Fibroblast of lung (primary cell): ENCODE measurements around the gene DCLRE1A. TPM values are rescaled to one million over a fixed set of nuclear protein-coding genes. Genes with fewer than 3 reads are reported as not detected.

Source experiments
- DNase-seq, 2 donors: peaks; one replicate each; pipeline versions ENCODE4 v3.0.0 to v3.0.0-alpha.2; 2010; ENCODE audit warnings: low read depth in 2 of 2
- H2AFZ ChIP-seq: 2 replicates; pipeline ENCODE4 v1.5.1; 2012; ENCODE audit warnings: low read length, control low read depth, inconsistent platforms
- H3K27ac ChIP-seq: 2 replicates; pipeline ENCODE4 v1.5.1; 2011; ENCODE audit warnings: low read length, control low read depth; ENCODE audit not compliant: insufficient read depth
- H3K27me3 ChIP-seq: 2 replicates; pipeline ENCODE4 v1.5.1; 2011; ENCODE audit warnings: mild to moderate bottlenecking, low read length; ENCODE audit not compliant: control insufficient read depth, insufficient read depth
- H3K36me3 ChIP-seq: 2 replicates; pipeline ENCODE4 v1.5.1; 2011; ENCODE audit warnings: low read length; ENCODE audit not compliant: control insufficient read depth, insufficient read depth
- H3K4me1 ChIP-seq: 2 replicates; pipeline ENCODE4 v1.5.1; 2011; ENCODE audit warnings: low read length; ENCODE audit not compliant: control insufficient read depth, insufficient read depth; ENCODE audit errors: extremely low read depth
- H3K4me2 ChIP-seq: 2 replicates; pipeline ENCODE4 v1.5.1; 2011; ENCODE audit warnings: low read length, control low read depth; ENCODE audit not compliant: insufficient read depth; ENCODE audit errors: extremely low read depth
- H3K4me3 ChIP-seq, 4 experiments: fragments of 200-600 bp in 1 of 4; sonication (generic) in 1 of 4; replicated peaks in 1 of 4; 2 replicates each; pipeline ENCODE4 v1.5.1; 2011 to 2016; ENCODE audit warnings: low read length in 4 of 4, low read depth in 3 of 4, mild to moderate bottlenecking in 3 of 4, control low read depth in 2 of 4, inconsistent platforms in 1 of 4, mixed read lengths in 1 of 4; ENCODE audit not compliant: insufficient read depth in 1 of 4; ENCODE audit errors: control extremely low read depth in 1 of 4
- H3K79me2 ChIP-seq: 2 replicates; pipeline ENCODE4 v1.5.1; 2012; ENCODE audit warnings: mild to moderate bottlenecking, low read length, inconsistent platforms; ENCODE audit not compliant: control insufficient read depth, insufficient read depth
- H3K9ac ChIP-seq: 2 replicates; pipeline ENCODE4 v1.5.1; 2011; ENCODE audit warnings: mild to moderate bottlenecking, low read length, control low read depth; ENCODE audit not compliant: insufficient read depth
- H3K9me3 ChIP-seq: 2 replicates; pipeline ENCODE4 v1.5.1; 2012; ENCODE audit warnings: low read depth, low read length; ENCODE audit not compliant: control insufficient read depth, insufficient read depth
- H4K20me1 ChIP-seq: 2 replicates; pipeline ENCODE4 v1.5.1; 2011; ENCODE audit warnings: low read length; ENCODE audit not compliant: control insufficient read depth, insufficient read depth; ENCODE audit errors: extremely low read depth
- CTCF ChIP-seq, 2 donors: IDR thresholded peaks in 1 of 2; conservative IDR thresholded peaks in 1 of 2; 1 replicate in 1 of 2; 2 replicates in 1 of 2; pipeline ENCODE4 v1.5.1; 2011 to 2012; ENCODE audit warnings: low read length in 2 of 2, control low read depth in 1 of 2, inconsistent platforms in 1 of 2, low read depth in 1 of 2, mild to moderate bottlenecking in 1 of 2
- EZH2 ChIP-seq: IDR thresholded peaks from 2 replicates; pipeline ENCODE4 v1.5.1; 2012; ENCODE audit warnings: low read length, control low read depth, mild to moderate bottlenecking; ENCODE audit errors: missing control alignments
- polyA plus RNA-seq, 2 donors: library from polyadenylated mRNA; depleted of rRNA in 1 of 2; stranded (reverse) in 1 of 2; unstranded in 1 of 2; fragments of >200 nt; gene quantifications; 2 replicates each; pipeline ENCODE4 v1.2.1, GENCODE V29; 2011 to 2012; ENCODE audit warnings: missing spikeins in 1 of 2
- total RNA-seq: library from RNA; depleted of rRNA; stranded (reverse); fragments of >200 nt; gene quantifications from 2 replicates; pipeline ENCODE4 v1.2.1, GENCODE V29; 2014

The DCLRE1A gene
- total and polyA plus RNA-seq, 2 donors (not counting 1 experiment from before 2014, with no cell fraction given): 5.2 to 9.4 TPM

GRCh38 chr10:113879691-113880090, 25.8 kb upstream of the DCLRE1A start:
- Histone ChIP-seq H3K27ac (no peak overlapping the region), H3K9ac (no peak overlapping the region), H2AFZ (no peak overlapping the region), H3K9me3 (no peaks in the 10 kb centered on the region), H3K4me1 (no peaks in the 10 kb centered on the region), H3K36me3 (no peaks in the 10 kb centered on the region), H3K27me3 (no peaks in the 10 kb centered on the region), H4K20me1 (no peaks in the 10 kb centered on the region), H3K4me3 (no peak overlapping the region), H3K4me2 (no peak overlapping the region), H3K79me2 (no peaks in the 10 kb centered on the region)
- TF ChIP-seq CTCF (conservative IDR thresholded peaks at IDR 0.05 in 1 of 2, IDR thresholded peaks at IDR 0.05 in 1 of 2; ENCODE audit: low read depth in 1 of 2, low read length in 2 of 2) (no peak), EZH2 (no peak)
- no peak for DNase-seq

- Histone ChIP-seq H3K27ac (no peak overlapping the region), H3K4me3 (no peak overlapping the region), H4K20me1 (no peaks in the 10 kb centered on the region), H3K36me3 (no peaks in the 10 kb centered on the region), H3K4me2 (no peak overlapping the region), H3K79me2 (peaks cover 2% of the 10 kb centered on the region), H2AFZ (no peak overlapping the region), H3K4me1 (no peaks in the 10 kb centered on the region), H3K27me3 (no peaks in the 10 kb centered on the region), H3K9ac (no peak overlapping the region), H3K9me3 (no peaks in the 10 kb centered on the region)
- DNase-seq: no peak
- TF ChIP-seq EZH2: no peak
Measured at GRCh38 chr10:113876461-113876860, 22.6 kb upstream of the DCLRE1A start.

GRCh38 chr10:113875212-113875611, 21.3 kb upstream of the DCLRE1A start:
- Histone ChIP-seq H3K27ac (no peak overlapping the region), H4K20me1 (no peaks in the 10 kb centered on the region), H3K9me3 (no peaks in the 10 kb centered on the region), H3K27me3 (no peaks in the 10 kb centered on the region), H2AFZ (no peak overlapping the region), H3K9ac (no peak overlapping the region), H3K4me2 (no peak overlapping the region), H3K79me2 (peaks cover 3% of the 10 kb centered on the region), H3K4me1 (no peaks in the 10 kb centered on the region), H3K36me3 (no peaks in the 10 kb centered on the region), H3K4me3 (no peak overlapping the region)
- TF ChIP-seq CTCF (conservative IDR thresholded peaks at IDR 0.05 in 1 of 2, IDR thresholded peaks at IDR 0.05 in 1 of 2; ENCODE audit: low read depth in 1 of 2, low read length in 2 of 2): no peak
- TF ChIP-seq EZH2: no peak
- DNase-seq: no peak
